Mesendoderm (in vitro differentiated cells): ENCODE results near the gene PRIM2. TPM values are rescaled to one million over a fixed set of nuclear protein-coding genes. Genes with fewer than 3 reads are reported as not detected.
"Not testable (repeated sequence)": the region's sequence is repeated elsewhere in the genome, so short reads cannot be mapped to it uniquely, and the experiment has no call there.

ENCODE experiments used
- DNase-seq: peaks from one replicate; pipeline ENCODE4 v3.0.0; 2013
- H2AK5ac ChIP-seq: 2 replicates; pipeline ENCODE4 v1.6.1; 2013; ENCODE audit warnings: low read length, inconsistent platforms
- H2BK120ac ChIP-seq: 2 replicates; pipeline ENCODE4 v1.6.1; 2013; ENCODE audit warnings: low read depth, mild to moderate bottlenecking, low read length, moderate library complexity, mixed read lengths
- H2BK15ac ChIP-seq: replicated peaks from 2 replicates; pipeline ENCODE4 v1.6.1; 2013; ENCODE audit warnings: low read depth, mild to moderate bottlenecking, moderate library complexity
- H2BK5ac ChIP-seq: 2 replicates; pipeline ENCODE4 v1.6.1; 2013; ENCODE audit warnings: low read length, inconsistent platforms
- H3K18ac ChIP-seq: 2 replicates; pipeline ENCODE4 v1.6.1; 2013; ENCODE audit warnings: mild to moderate bottlenecking, low read length, mixed read lengths
- H3K23ac ChIP-seq: one replicate; pipeline ENCODE4 v1.6.1; 2013; ENCODE audit warnings: low read length
- H3K27ac ChIP-seq: 2 replicates; pipeline ENCODE4 v1.5.1; 2013; ENCODE audit warnings: low read depth, mild to moderate bottlenecking, inconsistent platforms, low read length, moderate library complexity
- H3K27me3 ChIP-seq: 2 replicates; pipeline ENCODE4 v1.6.1; 2013; ENCODE audit warnings: low read length, control low read depth, mild to moderate bottlenecking, inconsistent platforms; ENCODE audit not compliant: insufficient read depth, poor library complexity
- H3K36me3 ChIP-seq: 2 replicates; pipeline ENCODE4 v1.6.1; 2013; ENCODE audit warnings: low read length, inconsistent platforms; ENCODE audit not compliant: control insufficient read depth, insufficient read depth
- H3K4ac ChIP-seq: one replicate; pipeline ENCODE4 v1.6.1; 2013; ENCODE audit warnings: low read depth, mild to moderate bottlenecking, low read length, moderate library complexity
- H3K4me1 ChIP-seq: 2 replicates; pipeline ENCODE4 v1.6.1; 2013; ENCODE audit warnings: low read depth, low read length, inconsistent platforms; ENCODE audit not compliant: control insufficient read depth
- H3K4me2 ChIP-seq: 2 replicates; pipeline ENCODE4 v1.6.1; 2013; ENCODE audit warnings: low read length
- H3K4me3 ChIP-seq: 2 replicates; pipeline ENCODE4 v1.5.1; 2013; ENCODE audit warnings: mild to moderate bottlenecking, low read length
- H3K56ac ChIP-seq: one replicate; pipeline ENCODE4 v1.6.1; 2013; ENCODE audit warnings: low read length
- H3K79me1 ChIP-seq: 2 replicates; pipeline ENCODE4 v1.6.1; 2013; ENCODE audit warnings: low read length, inconsistent platforms
- H3K79me2 ChIP-seq: 2 replicates; pipeline ENCODE4 v1.6.1; 2013; ENCODE audit warnings: mild to moderate bottlenecking, low read length; ENCODE audit not compliant: control insufficient read depth, insufficient read depth
- H3K9ac ChIP-seq: 2 replicates; pipeline ENCODE4 v1.6.1; 2013; ENCODE audit warnings: low read length, inconsistent platforms
- H4K5ac ChIP-seq: one replicate; pipeline ENCODE4 v1.6.1; 2013; ENCODE audit warnings: low read length
- H4K8ac ChIP-seq: one replicate; pipeline ENCODE4 v1.6.1; 2013; ENCODE audit warnings: low read depth, mild to moderate bottlenecking, control low read depth, low read length, moderate library complexity
- WGBS: extraction: QIAGEN DNeasy Blood & Tissue Kit; methylation state at CpG from one replicate; pipeline ENCODE4 v1.1.7; 2013; ENCODE audit warnings: low lambda C conversion rate, missing lambda C conversion rate; ENCODE audit not compliant: insufficient coverage; ENCODE audit errors: extremely low coverage; 5-methylcytosine and 5-hydroxymethylcytosine counted together
- polyA plus RNA-seq, 2 experiments: library from polyadenylated mRNA; stranded (reverse); fragments of 200-250 nt; gene quantifications; one replicate each; pipeline ENCODE4 v1.2.3, GENCODE V29; 2013

The PRIM2 gene, protein sequence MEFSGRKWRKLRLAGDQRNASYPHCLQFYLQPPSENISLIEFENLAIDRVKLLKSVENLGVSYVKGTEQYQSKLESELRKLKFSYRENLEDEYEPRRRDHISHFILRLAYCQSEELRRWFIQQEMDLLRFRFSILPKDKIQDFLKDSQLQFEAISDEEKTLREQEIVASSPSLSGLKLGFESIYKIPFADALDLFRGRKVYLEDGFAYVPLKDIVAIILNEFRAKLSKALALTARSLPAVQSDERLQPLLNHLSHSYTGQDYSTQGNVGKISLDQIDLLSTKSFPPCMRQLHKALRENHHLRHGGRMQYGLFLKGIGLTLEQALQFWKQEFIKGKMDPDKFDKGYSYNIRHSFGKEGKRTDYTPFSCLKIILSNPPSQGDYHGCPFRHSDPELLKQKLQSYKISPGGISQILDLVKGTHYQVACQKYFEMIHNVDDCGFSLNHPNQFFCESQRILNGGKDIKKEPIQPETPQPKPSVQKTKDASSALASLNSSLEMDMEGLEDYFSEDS
- 24.8 TPM for polyA plus RNA-seq (2013, experiment 1 of 2)
- 24.6 TPM for polyA plus RNA-seq (2013, experiment 2 of 2)

DNA sequence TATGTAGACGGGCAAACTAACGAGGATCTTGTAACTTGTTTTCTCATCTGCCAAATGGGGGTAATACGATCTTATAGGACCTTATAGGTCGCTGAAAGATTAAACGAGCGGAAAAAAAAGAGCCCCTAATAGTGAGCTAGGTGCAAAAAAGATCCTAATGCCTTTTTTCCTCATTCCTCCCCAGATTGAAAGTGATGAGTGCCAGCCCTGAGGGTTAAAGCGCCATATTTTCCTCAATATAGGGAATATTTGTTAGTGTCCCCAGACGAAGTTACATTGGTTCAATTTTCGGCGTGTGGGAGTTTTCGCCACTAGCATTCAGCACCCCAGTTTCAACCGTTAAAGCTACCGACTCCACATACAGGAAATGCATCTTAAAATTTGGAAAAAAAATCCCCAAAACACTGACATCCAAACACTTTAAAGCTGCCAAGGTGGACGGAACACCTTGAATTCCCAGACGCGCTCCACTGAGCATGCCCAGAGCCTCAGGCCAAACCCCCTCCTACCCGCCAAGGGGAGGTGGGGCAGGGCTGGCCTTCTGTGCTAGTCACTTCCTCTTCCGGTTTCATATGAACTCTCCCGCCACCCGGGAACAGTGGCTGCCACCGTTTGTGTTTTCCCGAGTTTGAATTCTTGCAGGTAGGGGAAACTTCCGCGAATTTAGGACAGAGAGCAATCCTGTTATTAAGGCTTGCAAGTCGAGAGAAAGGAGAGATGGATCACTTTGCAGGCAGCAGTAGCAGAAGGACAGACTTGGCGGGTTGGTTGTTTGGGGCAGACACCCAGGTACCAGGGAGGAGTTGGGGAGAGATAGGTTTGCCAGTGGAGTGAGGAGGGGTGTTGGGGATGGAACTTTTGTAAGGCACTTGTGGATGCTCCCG, at the start of gene PRIM2:
Gene PRIM2 (plus strand): TSS at position 571 of the 884 bp plus-strand sequence. CDS start 816 bp downstream, outside the sequence.
- H3K23ac ChIP-seq = peak within 1 kb of the TSS; percentile 83
- H2BK120ac ChIP-seq = no peak within 1 kb of the TSS
- H4K8ac ChIP-seq = peak within 1 kb of the TSS; percentile 86
- no peak within 1 kb of the TSS for H3K4ac ChIP-seq
- H3K18ac ChIP-seq = peak within 1 kb of the TSS; percentile 86
- peak within 1 kb of the TSS; percentile 78 for H3K4me3 ChIP-seq
- H3K79me1 ChIP-seq = peaks cover 10% of the 10 kb centered on the region
- H3K9ac ChIP-seq = peak within 1 kb of the TSS; percentile 82
- no peaks in the 10 kb centered on the region for H3K27me3 ChIP-seq
- H2AK5ac ChIP-seq = no peak within 1 kb of the TSS
- H3K36me3 ChIP-seq = peaks cover 2% of the 10 kb centered on the region
- peak within 1 kb of the TSS; percentile 93 for H3K56ac ChIP-seq
- H2BK15ac ChIP-seq = no peak within 1 kb of the TSS
- H3K79me2 ChIP-seq = peaks cover 15% of the 10 kb centered on the region
- no peak within 1 kb of the TSS for H3K27ac ChIP-seq
- no peak within 1 kb of the TSS for H4K5ac ChIP-seq
- peak within 1 kb of the TSS; percentile 94 for H3K4me2 ChIP-seq
- no CpG with 5 or more reads among the region's 27 CpGs for WGBS
- H3K4me1 ChIP-seq = no peaks in the 10 kb centered on the region
- peak; percentile 94 for DNase-seq
- H2BK5ac ChIP-seq = no peak within 1 kb of the TSS

DNA sequence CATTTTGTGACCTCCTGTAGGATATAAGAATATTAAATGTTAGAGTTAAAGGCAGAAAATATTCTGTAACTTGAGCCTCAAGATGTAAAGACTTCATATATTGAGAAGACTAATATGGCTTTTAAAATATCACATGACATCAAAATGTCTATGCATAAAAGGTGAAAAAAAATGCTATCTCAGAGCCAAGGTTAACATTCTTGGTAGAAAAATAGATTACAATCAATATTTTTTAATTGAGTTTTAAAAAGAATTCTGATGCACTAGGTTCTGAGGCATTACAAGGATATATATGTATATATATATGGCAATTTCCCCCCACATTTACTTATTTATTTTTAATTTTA, 49.2 kb upstream of the PRIM2 start:
- no peak overlapping the region for H2AK5ac ChIP-seq
- H2BK15ac ChIP-seq = no peak overlapping the region
- H3K4me2 ChIP-seq = no peak overlapping the region
- no peak overlapping the region for H4K5ac ChIP-seq
- H3K36me3 ChIP-seq = no peaks in the 10 kb centered on the region
- no peaks in the 10 kb centered on the region for H3K4me1 ChIP-seq
- no peak overlapping the region for H3K23ac ChIP-seq
- H2BK120ac ChIP-seq = no peak overlapping the region
- no peak overlapping the region for H3K56ac ChIP-seq
- H3K27ac ChIP-seq = no peak overlapping the region
- no peaks in the 10 kb centered on the region for H3K79me2 ChIP-seq
- H3K4ac ChIP-seq = no peak overlapping the region
- H2BK5ac ChIP-seq = no peak overlapping the region
- no peak overlapping the region for H3K18ac ChIP-seq
- no peak overlapping the region for H3K4me3 ChIP-seq
- H3K27me3 ChIP-seq = no peaks in the 10 kb centered on the region
- H4K8ac ChIP-seq = no peak overlapping the region
- DNase-seq = no peak
- H3K9ac ChIP-seq = no peak overlapping the region
- no peaks in the 10 kb centered on the region for H3K79me1 ChIP-seq

DNA sequence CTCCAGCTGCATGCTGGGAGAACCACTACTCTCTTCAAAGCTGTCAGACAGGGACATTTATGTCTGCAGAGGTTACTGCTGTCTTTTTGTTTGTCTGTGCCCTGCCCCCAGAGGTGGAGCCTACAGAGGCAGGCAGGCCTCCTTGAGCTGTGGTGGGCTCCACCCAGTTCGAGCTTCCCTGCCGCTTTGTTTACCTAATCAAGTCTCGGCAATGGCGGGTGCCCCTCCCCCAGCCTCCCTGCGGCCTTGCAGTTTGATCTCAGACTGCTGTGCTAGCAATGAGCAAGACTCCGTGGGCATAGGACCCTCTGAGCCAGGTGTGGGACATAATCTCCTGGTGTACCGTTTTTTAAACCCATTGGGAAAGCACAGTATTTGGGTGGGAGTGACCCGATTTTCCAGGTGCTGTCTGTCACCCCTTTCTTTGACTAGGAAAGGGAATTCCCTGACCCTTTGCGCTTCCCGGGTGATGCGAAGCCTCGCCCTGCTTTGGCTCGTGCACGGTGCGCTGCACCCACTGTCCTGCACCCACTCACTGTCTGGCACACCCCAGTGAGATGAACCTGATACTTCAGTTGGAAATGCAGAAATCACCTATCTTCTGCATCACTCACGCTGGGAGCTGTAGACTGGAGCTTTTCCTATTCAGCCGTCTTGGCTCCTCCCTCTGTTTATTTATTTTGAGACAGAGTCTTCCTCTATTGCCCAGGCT, 43.2 kb upstream of the PRIM2 start:
- not testable (repeated sequence) for H2BK5ac ChIP-seq, H3K4me2 ChIP-seq, DNase-seq, H3K56ac ChIP-seq, H3K36me3 ChIP-seq, H3K27me3 ChIP-seq, H2BK120ac ChIP-seq, H4K8ac ChIP-seq, H2AK5ac ChIP-seq, H3K9ac ChIP-seq, H3K27ac ChIP-seq, H3K4me3 ChIP-seq, H3K4ac ChIP-seq, H3K79me1 ChIP-seq, H3K79me2 ChIP-seq, H3K18ac ChIP-seq, H3K23ac ChIP-seq, H2BK15ac ChIP-seq, H3K4me1 ChIP-seq, H4K5ac ChIP-seq
- WGBS = no CpG with 5 or more reads among the region's 17 CpGs

DNA sequence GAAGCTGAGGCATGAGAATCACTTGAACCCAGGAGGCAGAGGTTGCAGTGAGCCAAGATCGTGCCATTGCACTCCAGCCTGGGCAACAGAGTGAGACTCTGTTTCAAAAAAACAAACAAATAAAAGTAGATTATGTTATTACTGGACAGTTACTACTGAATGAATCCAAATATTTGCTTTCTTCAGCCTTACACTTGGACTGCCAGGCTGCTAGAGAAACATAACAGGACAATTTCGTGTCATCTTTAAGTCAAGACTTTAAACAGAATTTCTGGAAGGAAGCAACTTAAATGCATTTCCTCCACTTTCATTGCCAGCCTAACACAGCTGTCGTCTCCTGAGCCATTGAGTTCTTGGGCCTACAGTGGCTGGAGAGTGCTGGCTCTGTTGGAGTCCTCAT, 42.0 kb upstream of the PRIM2 start:
- H3K18ac ChIP-seq = no peak overlapping the region
- no peak overlapping the region for H3K56ac ChIP-seq
- H3K23ac ChIP-seq = no peak overlapping the region
- no peak for DNase-seq
- no CpG with 5 or more reads among the region's 3 CpGs for WGBS
- H3K79me1 ChIP-seq = no peaks in the 10 kb centered on the region
- no peaks in the 10 kb centered on the region for H3K79me2 ChIP-seq
- no peak overlapping the region for H3K9ac ChIP-seq
- H2AK5ac ChIP-seq = no peak overlapping the region
- H3K27me3 ChIP-seq = no peaks in the 10 kb centered on the region
- no peak overlapping the region for H2BK120ac ChIP-seq
- no peak overlapping the region for H2BK15ac ChIP-seq
- no peak overlapping the region for H3K4me3 ChIP-seq
- H4K5ac ChIP-seq = no peak overlapping the region
- H3K27ac ChIP-seq = no peak overlapping the region
- H3K4ac ChIP-seq = no peak overlapping the region
- no peak overlapping the region for H3K4me2 ChIP-seq
- no peaks in the 10 kb centered on the region for H3K36me3 ChIP-seq
- H4K8ac ChIP-seq = no peak overlapping the region
- no peak overlapping the region for H2BK5ac ChIP-seq
- no peaks in the 10 kb centered on the region for H3K4me1 ChIP-seq

DNA sequence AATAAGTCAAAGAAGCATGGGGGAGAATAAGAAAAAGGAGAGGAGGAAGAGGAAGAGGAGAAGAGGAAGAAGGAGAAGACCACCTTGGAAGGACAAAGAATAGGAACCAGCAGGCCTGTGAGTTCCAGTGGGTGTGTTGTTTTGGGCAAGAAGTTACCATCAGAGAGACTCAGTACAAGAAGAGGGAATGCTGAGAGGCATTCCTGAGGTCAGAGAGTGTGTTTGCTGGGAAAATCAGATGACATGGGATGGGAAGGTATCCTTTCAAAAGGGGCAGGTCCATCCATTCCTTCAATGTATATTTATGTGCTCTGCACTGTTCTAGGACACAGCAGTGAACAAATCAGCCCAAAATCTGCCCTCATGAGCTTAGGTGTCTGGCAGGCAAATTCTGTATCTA, 40.5 kb upstream of the PRIM2 start:
- Histone ChIP-seq H3K79me1 (no peaks in the 10 kb centered on the region), H3K4me3 (no peak overlapping the region)

More for the DNA sequence above, 40.5 kb upstream of the PRIM2 start:
- Histone ChIP-seq H3K4me1 (no peaks in the 10 kb centered on the region), H3K9ac (no peak overlapping the region), H3K4ac (no peak overlapping the region), H3K4me2 (no peak overlapping the region), H3K18ac (no peak overlapping the region), H2BK5ac (no peak overlapping the region), H3K27ac (no peak overlapping the region), H3K79me2 (no peaks in the 10 kb centered on the region), H3K23ac (no peak overlapping the region), H2AK5ac (no peak overlapping the region), H3K36me3 (no peaks in the 10 kb centered on the region), H4K8ac (no peak overlapping the region), H2BK15ac (no peak overlapping the region), H3K27me3 (no peaks in the 10 kb centered on the region), H4K5ac (no peak overlapping the region), H2BK120ac (no peak overlapping the region), H3K56ac (no peak overlapping the region)
- DNase-seq = no peak
